ENCODE data around the gene SLC7A14.

SLC7A14 gene

GRCh38 chr3:170494766-170495165 is 91.1 kb downstream of the SLC7A14 start:
- TF ChIP-seq, protein P1, sequence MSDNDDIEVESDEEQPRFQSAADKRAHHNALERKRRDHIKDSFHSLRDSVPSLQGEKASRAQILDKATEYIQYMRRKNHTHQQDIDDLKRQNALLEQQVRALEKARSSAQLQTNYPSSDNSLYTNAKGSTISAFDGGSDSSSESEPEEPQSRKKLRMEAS (IDR thresholded peaks at IDR 0.05; ENCODE audit: low read depth, low read length): no peak
- no peak for TF ChIP-seq MYC (IDR thresholded peaks at IDR 0.05; ENCODE audit: low read depth, low read length)
- TF ChIP-seq, protein P2, sequence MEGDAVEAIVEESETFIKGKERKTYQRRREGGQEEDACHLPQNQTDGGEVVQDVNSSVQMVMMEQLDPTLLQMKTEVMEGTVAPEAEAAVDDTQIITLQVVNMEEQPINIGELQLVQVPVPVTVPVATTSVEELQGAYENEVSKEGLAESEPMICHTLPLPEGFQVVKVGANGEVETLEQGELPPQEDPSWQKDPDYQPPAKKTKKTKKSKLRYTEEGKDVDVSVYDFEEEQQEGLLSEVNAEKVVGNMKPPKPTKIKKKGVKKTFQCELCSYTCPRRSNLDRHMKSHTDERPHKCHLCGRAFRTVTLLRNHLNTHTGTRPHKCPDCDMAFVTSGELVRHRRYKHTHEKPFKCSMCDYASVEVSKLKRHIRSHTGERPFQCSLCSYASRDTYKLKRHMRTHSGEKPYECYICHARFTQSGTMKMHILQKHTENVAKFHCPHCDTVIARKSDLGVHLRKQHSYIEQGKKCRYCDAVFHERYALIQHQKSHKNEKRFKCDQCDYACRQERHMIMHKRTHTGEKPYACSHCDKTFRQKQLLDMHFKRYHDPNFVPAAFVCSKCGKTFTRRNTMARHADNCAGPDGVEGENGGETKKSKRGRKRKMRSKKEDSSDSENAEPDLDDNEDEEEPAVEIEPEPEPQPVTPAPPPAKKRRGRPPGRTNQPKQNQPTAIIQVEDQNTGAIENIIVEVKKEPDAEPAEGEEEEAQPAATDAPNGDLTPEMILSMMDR (IDR thresholded peaks at IDR 0.05; ENCODE audit: low read depth, low read length): no peak
- TF ChIP-seq POLR2A (IDR thresholded peaks at IDR 0.05; ENCODE audit: extremely low read depth, insufficient read length): no peak
- DNase-seq (ENCODE audit: low read depth): no peak
- no peak overlapping the region for H3K4me3 ChIP-seq (ENCODE audit: low read depth, low read length)

DNA sequence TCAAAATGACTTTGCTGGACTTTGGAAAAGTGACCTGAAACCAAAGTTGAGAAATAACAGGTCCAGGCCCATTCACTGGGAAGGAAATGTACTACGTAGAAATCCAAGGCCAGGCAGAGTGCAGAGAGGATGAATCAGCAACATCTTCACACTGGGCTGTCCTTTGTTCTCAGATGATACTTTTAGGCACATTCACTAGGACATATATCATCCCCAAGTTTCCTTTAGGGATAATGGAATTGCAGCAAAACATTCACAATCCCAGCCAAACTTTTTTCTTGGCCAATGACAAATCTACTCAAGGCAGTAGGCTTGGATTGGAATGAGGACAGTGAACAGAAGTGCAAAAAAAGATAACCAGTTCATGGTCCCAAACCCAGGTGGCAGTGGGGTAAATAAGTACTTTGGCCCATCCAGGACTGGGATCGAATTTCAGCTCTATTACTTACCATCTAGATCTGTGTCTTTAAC is 92.1 kb downstream of the SLC7A14 start:
- no peak for DNase-seq (ENCODE audit: low read depth)
- TF ChIP-seq, protein P2 (IDR thresholded peaks at IDR 0.05; ENCODE audit: low read depth, low read length): no peak
- TF ChIP-seq POLR2A (IDR thresholded peaks at IDR 0.05; ENCODE audit: extremely low read depth, insufficient read length): no peak
- TF ChIP-seq MYC (IDR thresholded peaks at IDR 0.05; ENCODE audit: low read depth, low read length): no peak
- TF ChIP-seq, protein P1 (IDR thresholded peaks at IDR 0.05; ENCODE audit: low read depth, low read length): no peak
- no peak overlapping the region for H3K4me3 ChIP-seq (ENCODE audit: low read depth, low read length)

GRCh38 chr3:170491901-170492300 is 94.0 kb downstream of the SLC7A14 start:
- no peak overlapping the region for H3K4me3 ChIP-seq (ENCODE audit: low read depth, low read length)
- TF ChIP-seq, protein P2 (IDR thresholded peaks at IDR 0.05; ENCODE audit: low read depth, low read length): no peak
- TF ChIP-seq MYC (IDR thresholded peaks at IDR 0.05; ENCODE audit: low read depth, low read length) (no peak), POLR2A (IDR thresholded peaks at IDR 0.05; ENCODE audit: extremely low read depth, insufficient read length) (no peak)
- TF ChIP-seq, protein P1 (IDR thresholded peaks at IDR 0.05; ENCODE audit: low read depth, low read length): no peak
- no peak for DNase-seq (ENCODE audit: low read depth)

- peak; percentile 7 for DNase-seq (ENCODE audit: low read depth)
- no peak overlapping the region for H3K4me3 ChIP-seq (ENCODE audit: low read depth, low read length)
- TF ChIP-seq, protein P2 (IDR thresholded peaks at IDR 0.05; ENCODE audit: low read depth, low read length): no peak
- no peak for TF ChIP-seq POLR2A (IDR thresholded peaks at IDR 0.05; ENCODE audit: extremely low read depth, insufficient read length)
- TF ChIP-seq MYC (IDR thresholded peaks at IDR 0.05; ENCODE audit: low read depth, low read length): no peak
- TF ChIP-seq, protein P1 (IDR thresholded peaks at IDR 0.05; ENCODE audit: low read depth, low read length): no peak
Measured at GRCh38 chr3:170490828-170491560, 94.9 kb downstream of the SLC7A14 start.

GRCh38 chr3:170488802-170489201 is 97.1 kb downstream of the SLC7A14 start:
- no peak for DNase-seq (ENCODE audit: low read depth)
- H3K4me3 ChIP-seq (ENCODE audit: low read depth, low read length): no peak overlapping the region
- no peak for TF ChIP-seq POLR2A (IDR thresholded peaks at IDR 0.05; ENCODE audit: extremely low read depth, insufficient read length)
- no peak for TF ChIP-seq MYC (IDR thresholded peaks at IDR 0.05; ENCODE audit: low read depth, low read length)
- TF ChIP-seq, protein P2 (IDR thresholded peaks at IDR 0.05; ENCODE audit: low read depth, low read length): no peak
- TF ChIP-seq, protein P1 (IDR thresholded peaks at IDR 0.05; ENCODE audit: low read depth, low read length): no peak

Measured in NB4 (cell line).